SK-N-MC (cell line): ENCODE measurements around the gene ACER1.

ENCODE experiments used
- EZH2 ChIP-seq: fragments of 200-600 bp; sonication (generic); IDR thresholded peaks from one replicate; pipeline ENCODE4 v1.6.1; 2017; ENCODE audit warnings: antibody characterized with exemption
- FOXP2 ChIP-seq: optimal IDR thresholded peaks from 2 replicates; pipeline ENCODE3; 2011; ENCODE audit warnings: mild to moderate bottlenecking, moderate library complexity; ENCODE audit not compliant: insufficient read depth; ENCODE audit errors: extremely low read length, control extremely low read depth

GRCh38 chr19:6313398-6313969 is 19.9 kb downstream of the ACER1 start:
- no peak for TF ChIP-seq EZH2
- TF ChIP-seq FOXP2: no peak
